Endothelial cell of umbilical vein (primary cell): ENCODE results near the gene NT5C1A. TPM values are rescaled to one million over a fixed set of nuclear protein-coding genes. Genes with fewer than 3 reads are reported as not detected.

ENCODE experiments used
- BruUV-seq: library from RNA; stranded (reverse); fragments of 400-500 nt; replicated peaks from 2 replicates; lab custom pipeline; 2021; lab: Mats Ljungman, UMichigan
- CTCF ChIA-PET: fragments of 300-600, 350-600 bp; sonication (Branson Sonifier 250); formaldehyde crosslinking; loops from one replicate; lab custom pipeline; 2021; ENCODE audit warnings: antibody characterized with exemption, inconsistent platforms; lab: Charles Lee
- POLR2A ChIA-PET: fragments of 300-600, 350-600 bp; sonication (Branson Sonifier 250); formaldehyde crosslinking; loops from one replicate; lab custom pipeline; 2021; ENCODE audit warnings: antibody characterized with exemption, inconsistent platforms; lab: Charles Lee
- DNase-seq: peaks from one replicate; pipeline ENCODE4 v3.0.0-alpha.2; 2011; ENCODE audit warnings: low read depth, low spot score
- FAIRE-seq: peaks from 2 replicates; lab custom pipeline; 2011; peaks lifted over from hg19 to GRCh38; lab: Jason Lieb, UNC
- H2AFZ ChIP-seq: 2 replicates; pipeline ENCODE4 v1.6.0; 2012; ENCODE audit warnings: low read depth, low read length, control low read depth, inconsistent platforms
- H3K27ac ChIP-seq: 2 replicates; pipeline ENCODE4 v1.5.1; 2011; ENCODE audit warnings: low read depth, mild to moderate bottlenecking, control low read depth, low read length, moderate library complexity; ENCODE audit not compliant: insufficient read depth
- H3K27me3 ChIP-seq, 2 experiments: 2 replicates each; pipeline versions ENCODE4 v1.6.0 to v1.6.1; 2011; ENCODE audit warnings: low read length in 2 of 2, mixed read lengths in 1 of 2; ENCODE audit not compliant: control insufficient read depth in 2 of 2, insufficient read depth in 2 of 2
- H3K36me3 ChIP-seq, 2 experiments: 2 replicates in 1 of 2; 3 replicates in 1 of 2; pipeline ENCODE4 v1.5.1; 2011; ENCODE audit warnings: low read length in 2 of 2, mild to moderate bottlenecking in 1 of 2, moderate library complexity in 1 of 2; ENCODE audit not compliant: control insufficient read depth in 2 of 2, insufficient read depth in 2 of 2; ENCODE audit errors: extremely low read depth in 1 of 2
- H3K4me1 ChIP-seq: 3 replicates; pipeline ENCODE4 v1.5.1; 2011; ENCODE audit warnings: mild to moderate bottlenecking, low read length; ENCODE audit not compliant: control insufficient read depth, insufficient read depth; ENCODE audit errors: extremely low read depth
- H3K4me2 ChIP-seq: 2 replicates; pipeline ENCODE4 v1.6.1; 2011; ENCODE audit warnings: low read length, control low read depth, mixed read lengths; ENCODE audit not compliant: insufficient read depth
- H3K4me3 ChIP-seq, 3 experiments: fragments of 200-600 bp in 1 of 3; sonication (generic), shearing (Covaris generic) in 1 of 3; replicated peaks in 1 of 3; 2 replicates each; pipeline ENCODE4 v1.5.1; 2011 to 2016; ENCODE audit warnings: control low read depth in 3 of 3, low read length in 3 of 3, mild to moderate bottlenecking in 2 of 3, inconsistent platforms in 1 of 3, low read depth in 1 of 3, moderate library complexity in 1 of 3; ENCODE audit not compliant: insufficient read depth in 1 of 3
- H3K79me2 ChIP-seq: 2 replicates; pipeline ENCODE4 v1.6.0; 2012; ENCODE audit warnings: low read length, inconsistent platforms; ENCODE audit not compliant: control insufficient read depth, insufficient read depth
- H3K9ac ChIP-seq: replicated peaks from 2 replicates; pipeline ENCODE3; 2011; ENCODE audit warnings: low read length, control low read depth; ENCODE audit not compliant: insufficient read depth; ENCODE audit errors: extremely low read depth
- H3K9me1 ChIP-seq: replicated peaks from 3 replicates; pipeline ENCODE4 v1.6.0; 2011; ENCODE audit warnings: mild to moderate bottlenecking, low read length; ENCODE audit not compliant: control insufficient read depth, insufficient read depth; ENCODE audit errors: extremely low read depth
- H3K9me3 ChIP-seq: replicated peaks from 2 replicates; pipeline ENCODE4 v1.5.1; 2012; ENCODE audit warnings: low read length, inconsistent platforms; ENCODE audit not compliant: control insufficient read depth, insufficient read depth
- H4K20me1 ChIP-seq: replicated peaks from 2 replicates; pipeline ENCODE3; 2011; ENCODE audit warnings: mild to moderate bottlenecking, low read length; ENCODE audit not compliant: control insufficient read depth, insufficient read depth; ENCODE audit errors: extremely low read depth
- EZH2 ChIP-seq: IDR thresholded peaks from 2 replicates; pipeline ENCODE4 v1.6.1; 2012; ENCODE audit warnings: borderline replicate concordance, low read depth, mild to moderate bottlenecking, moderate library complexity, low read length, inconsistent platforms; ENCODE audit not compliant: severe bottlenecking
- FOS ChIP-seq: IDR thresholded peaks from 2 replicates; pipeline ENCODE4 v1.6.1; 2011; ENCODE audit warnings: mild to moderate bottlenecking, low read length, moderate library complexity, borderline replicate concordance; ENCODE audit not compliant: insufficient read depth
- GATA2 ChIP-seq: IDR thresholded peaks from 2 replicates; pipeline ENCODE4 v1.7.0; 2011; ENCODE audit warnings: low read depth, mild to moderate bottlenecking, moderate library complexity, mixed read lengths, low read length; ENCODE audit not compliant: insufficient read length, insufficient read depth
- JUN ChIP-seq: IDR thresholded peaks from 2 replicates; pipeline ENCODE4 v1.6.1; 2011; ENCODE audit warnings: borderline replicate concordance, low read depth; ENCODE audit not compliant: insufficient read length, insufficient read depth
- MYC ChIP-seq: IDR thresholded peaks from one replicate; pipeline ENCODE4 v1.6.1; 2011; ENCODE audit warnings: mild to moderate bottlenecking, low read depth, low read length
- POLR2A ChIP-seq: IDR thresholded peaks from 2 replicates; pipeline ENCODE4 v1.6.1; 2012; ENCODE audit warnings: low read depth, mild to moderate bottlenecking, control low read depth, low read length
- POLR2AphosphoS5 ChIP-seq: IDR thresholded peaks from 2 replicates; pipeline ENCODE4 v1.6.1; 2012; ENCODE audit warnings: low read depth, mild to moderate bottlenecking, control low read depth, low read length, moderate library complexity; ENCODE audit not compliant: insufficient read depth
- dilution Hi-C: fragments of 300-500 bp; cut with MboI; formaldehyde crosslinking; loops from one replicate; pipeline ENCODE4 v1.15.0; 2019; ENCODE audit warnings: low sequenced_read_pairs; ENCODE audit not compliant: extremely low pct_ligation_motif_present
- intact Hi-C: fragments of 100-400 bp; cut with micrococcal nuclease; formaldehyde crosslinking; loops from one replicate; pipeline ENCODE4 v1.10.0; 2022
- polyA plus RNA-seq, 4 experiments: library from polyadenylated mRNA; depleted of rRNA in 3 of 4; stranded (reverse) in 3 of 4; unstranded in 1 of 4; fragments of >200 nt; gene quantifications; 2 replicates each; pipeline versions ENCODE4 v1.2.1 to v1.2.3, GENCODE V29; 2011 to 2012; ENCODE audit warnings: missing spikeins in 1 of 4
- total RNA-seq: library from RNA; stranded (reverse); gene quantifications from 2 replicates; pipeline ENCODE4 v1.2.3, GENCODE V29; 2021
- TF ChIP-seq, protein P1 (sequence below), 2 donors: IDR thresholded peaks; 1 replicate in 1 of 2; 2 replicates in 1 of 2; pipeline ENCODE4 v1.5.1; 2011; ENCODE audit warnings: low read length in 2 of 2, mild to moderate bottlenecking in 2 of 2, moderate library complexity in 2 of 2, control low read depth in 1 of 2, inconsistent platforms in 1 of 2, low read depth in 1 of 2; ENCODE audit not compliant: insufficient read depth in 1 of 2; ENCODE audit errors: extremely low read depth in 1 of 2
- TF ChIP-seq, protein P2 (sequence below): IDR thresholded peaks from 2 replicates; pipeline ENCODE4 v1.6.1; 2011; ENCODE audit not compliant: insufficient read depth, insufficient read length

Gene NT5C1A
- total and polyA plus RNA-seq, 2 donors (not counting 3 experiments of a cell fraction or from before 2014, with no cell fraction given), result not detected

DNA sequence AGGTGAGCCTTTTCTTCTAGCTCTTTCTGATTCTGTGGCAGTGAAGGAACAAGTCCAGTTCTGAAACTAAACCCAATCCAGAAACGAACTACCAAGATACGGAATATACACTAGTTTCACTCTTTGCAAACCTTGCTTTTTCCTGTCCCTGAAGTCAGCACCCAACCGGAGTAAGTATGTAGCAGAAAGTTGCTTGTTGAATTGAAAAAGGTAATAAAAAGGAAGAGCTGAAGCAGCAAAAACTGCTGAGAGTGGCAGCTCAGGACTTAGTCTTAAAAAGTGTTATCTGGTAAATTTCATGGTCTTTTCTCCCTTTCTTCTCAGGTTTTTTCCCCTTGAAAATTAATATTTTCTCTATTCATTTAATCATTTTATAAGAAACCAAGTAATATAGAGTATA lies 9.4 kb upstream of the NT5C1A start:
- Histone ChIP-seq H3K27me3 (peaks cover 40 to 50% of the 10 kb centered on the region in 2 experiments), H2AFZ (no peak overlapping the region), H3K4me2 (no peak overlapping the region), H4K20me1 (no peaks in the 10 kb centered on the region), H3K4me3 (no peak overlapping the region), H3K9me1 (no peaks in the 10 kb centered on the region), H3K79me2 (no peaks in the 10 kb centered on the region), H3K4me1 (no peaks in the 10 kb centered on the region), H3K9ac (no peak overlapping the region), H3K36me3 (no peaks in the 10 kb centered on the region), H3K27ac (no peak overlapping the region), H3K9me3 (no peaks in the 10 kb centered on the region)
- CTCF ChIA-PET, result interaction anchor here (0.8 to 3.1 kb wide), 8 partner anchors 10 to 75 kb away, joined by 3 to 29 read pairs (median 4); partner anchors contain the start of gene NT5C1A
- intact Hi-C loops, result no loop called here
- TF ChIP-seq FOS, result no peak
- no peak for TF ChIP-seq POLR2AphosphoS5
- TF ChIP-seq MYC, result no peak
- no peak for TF ChIP-seq JUN
- TF ChIP-seq POLR2A, result no peak
- TF ChIP-seq EZH2, result no peak
- TF ChIP-seq, protein P1, sequence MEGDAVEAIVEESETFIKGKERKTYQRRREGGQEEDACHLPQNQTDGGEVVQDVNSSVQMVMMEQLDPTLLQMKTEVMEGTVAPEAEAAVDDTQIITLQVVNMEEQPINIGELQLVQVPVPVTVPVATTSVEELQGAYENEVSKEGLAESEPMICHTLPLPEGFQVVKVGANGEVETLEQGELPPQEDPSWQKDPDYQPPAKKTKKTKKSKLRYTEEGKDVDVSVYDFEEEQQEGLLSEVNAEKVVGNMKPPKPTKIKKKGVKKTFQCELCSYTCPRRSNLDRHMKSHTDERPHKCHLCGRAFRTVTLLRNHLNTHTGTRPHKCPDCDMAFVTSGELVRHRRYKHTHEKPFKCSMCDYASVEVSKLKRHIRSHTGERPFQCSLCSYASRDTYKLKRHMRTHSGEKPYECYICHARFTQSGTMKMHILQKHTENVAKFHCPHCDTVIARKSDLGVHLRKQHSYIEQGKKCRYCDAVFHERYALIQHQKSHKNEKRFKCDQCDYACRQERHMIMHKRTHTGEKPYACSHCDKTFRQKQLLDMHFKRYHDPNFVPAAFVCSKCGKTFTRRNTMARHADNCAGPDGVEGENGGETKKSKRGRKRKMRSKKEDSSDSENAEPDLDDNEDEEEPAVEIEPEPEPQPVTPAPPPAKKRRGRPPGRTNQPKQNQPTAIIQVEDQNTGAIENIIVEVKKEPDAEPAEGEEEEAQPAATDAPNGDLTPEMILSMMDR (IDR thresholded peaks at IDR 0.05; ENCODE audit: extremely low read depth in 1 of 2, insufficient read depth in 1 of 2, low read depth in 1 of 2, low read length in 2 of 2), result no peak
- TF ChIP-seq, protein P2, sequence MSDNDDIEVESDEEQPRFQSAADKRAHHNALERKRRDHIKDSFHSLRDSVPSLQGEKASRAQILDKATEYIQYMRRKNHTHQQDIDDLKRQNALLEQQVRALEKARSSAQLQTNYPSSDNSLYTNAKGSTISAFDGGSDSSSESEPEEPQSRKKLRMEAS, result no peak
- TF ChIP-seq GATA2, result no peak
- POLR2A ChIA-PET, result no interaction called here
- FAIRE-seq (no peak), DNase-seq (no peak)
- BruUV-seq, result no TSS peak
- dilution Hi-C loops, result no loop called here
